HepG2 (cell line): ENCODE data around the gene SMTNL1. TPM values are rescaled to one million over a fixed set of nuclear protein-coding genes. Genes with fewer than 3 reads are reported as not detected.

Source experiments
- ATF7-NPFF ChIP-seq: sonication (generic); formaldehyde crosslinking; IDR thresholded peaks from 2 replicates; pipeline ENCODE4 v1.8.1; 2023; ENCODE audit warnings: mild to moderate bottlenecking, low read depth, missing genetic modification reagents, moderate library complexity
- CEBPG ChIP-seq: IDR thresholded peaks from 2 replicates; pipeline ENCODE4 v1.6.1; 2016
- CREB1 ChIP-seq, 2 experiments: fragments of 450-650 bp in 1 of 2; IDR thresholded peaks; 2 replicates each; pipeline ENCODE4 v1.6.1; 2016 to 2017; ENCODE audit warnings: control low read depth in 1 of 2, mild to moderate bottlenecking in 1 of 2, missing compliant biosample characterization in 1 of 2, missing genetic modification characterization in 1 of 2
- EZH2 ChIP-seq: conservative IDR thresholded peaks from 2 replicates; pipeline ENCODE4 v1.6.1; 2012; ENCODE audit warnings: mild to moderate bottlenecking, low read depth, low read length, moderate library complexity
- HDAC2 ChIP-seq: sonication (generic); formaldehyde crosslinking; IDR thresholded peaks from 2 replicates; pipeline ENCODE4 v1.4.0; 2020; ENCODE audit warnings: missing genetic modification reagents
- IRX3 ChIP-seq: sonication (generic); formaldehyde crosslinking; IDR thresholded peaks from 2 replicates; pipeline ENCODE4 v1.8.1; 2023; ENCODE audit warnings: mild to moderate bottlenecking, low read depth, missing genetic modification reagents, borderline replicate concordance
- NCOA5 ChIP-seq: sonication (generic); formaldehyde crosslinking; IDR thresholded peaks from 2 replicates; pipeline ENCODE4 v1.4.0; 2020; ENCODE audit warnings: missing genetic modification reagents
- PHF8 ChIP-seq: sonication (generic); formaldehyde crosslinking; IDR thresholded peaks from 2 replicates; pipeline ENCODE4 v1.5.0; 2020; ENCODE audit warnings: missing genetic modification reagents
- RFX3 ChIP-seq: IDR thresholded peaks from 2 replicates; pipeline ENCODE4 v1.6.1; 2016; ENCODE audit warnings: missing biosample characterization, missing genetic modification reagents
- TFDP2 ChIP-seq: sonication (generic); formaldehyde crosslinking; IDR thresholded peaks from 2 replicates; pipeline ENCODE4 v1.4.0; 2020; ENCODE audit warnings: missing genetic modification reagents
- ZFP62 ChIP-seq: sonication (generic); formaldehyde crosslinking; IDR thresholded peaks from 2 replicates; pipeline ENCODE4 v1.4.0; 2020; ENCODE audit warnings: missing genetic modification reagents
- ZNF501 ChIP-seq: sonication (generic); formaldehyde crosslinking; IDR thresholded peaks from 2 replicates; pipeline ENCODE4 v1.5.1; 2020; ENCODE audit warnings: mild to moderate bottlenecking, moderate library complexity, missing genetic modification reagents
- ZNF766 ChIP-seq: sonication (generic); formaldehyde crosslinking; IDR thresholded peaks from 2 replicates; pipeline ENCODE4 v1.5.0; 2020; ENCODE audit warnings: missing genetic modification reagents, borderline replicate concordance
- ZNF816 ChIP-seq: sonication (generic); formaldehyde crosslinking; IDR thresholded peaks from 2 replicates; pipeline ENCODE4 v1.8.0; 2022; ENCODE audit warnings: missing genetic modification reagents, mild to moderate bottlenecking, borderline replicate concordance
- ZNF891 ChIP-seq: sonication (generic); formaldehyde crosslinking; IDR thresholded peaks from 2 replicates; pipeline ENCODE4 v1.5.0; 2020; ENCODE audit warnings: mild to moderate bottlenecking, missing genetic modification reagents
- polyA plus RNA-seq, 8 experiments: library from polyadenylated mRNA; depleted of rRNA in 3 of 8; stranded (reverse) in 7 of 8; unstranded in 1 of 8; fragments of >200 nt; fragmentation: Illumina TruSeq in 4 of 8; extraction: Trizol in 4 of 8; gene quantifications; 2 replicates each; pipeline versions ENCODE4 v1.2.1 to v1.2.3, GENCODE V29; 2011 to 2016; ENCODE audit warnings: low read depth in 4 of 8, missing spikeins in 1 of 8, mixed read lengths in 1 of 8; ENCODE audit not compliant: insufficient read depth in 1 of 8
- total RNA-seq, 5 experiments: library from RNA; depleted of rRNA; stranded (reverse); fragments of >200 nt; fragmentation: Illumina TruSeq; extraction: Trizol; gene quantifications; 2 replicates each; pipeline ENCODE4 v1.2.3, GENCODE V29; 2016; ENCODE audit warnings: low read depth in 1 of 5
- TF ChIP-seq, protein P1 (sequence below): sonication (generic); formaldehyde crosslinking; IDR thresholded peaks from 2 replicates; pipeline ENCODE4 v1.4.0; 2020; ENCODE audit warnings: missing genetic modification reagents
- TF ChIP-seq, protein P2 (sequence below): sonication (generic); formaldehyde crosslinking; IDR thresholded peaks from 2 replicates; pipeline ENCODE4 v1.5.1; 2020; ENCODE audit warnings: mild to moderate bottlenecking, missing genetic modification reagents, moderate library complexity
- TF ChIP-seq, protein P3 (sequence below): sonication (generic); formaldehyde crosslinking; IDR thresholded peaks from 2 replicates; pipeline ENCODE4 v1.5.1; 2020; ENCODE audit warnings: missing genetic modification reagents, mild to moderate bottlenecking, borderline replicate concordance
- TF ChIP-seq, protein P4 (sequence below): sonication (generic); formaldehyde crosslinking; IDR thresholded peaks from 2 replicates; pipeline ENCODE4 v1.5.0; 2020; ENCODE audit warnings: mild to moderate bottlenecking, missing genetic modification reagents, borderline replicate concordance

The SMTNL1 gene
- total and polyA plus RNA-seq, 2 of the 13 experiments (the other 11 are each of a cell fraction or from before 2014, with no cell fraction given): 0.04 TPM; not detected in 1

DNA sequence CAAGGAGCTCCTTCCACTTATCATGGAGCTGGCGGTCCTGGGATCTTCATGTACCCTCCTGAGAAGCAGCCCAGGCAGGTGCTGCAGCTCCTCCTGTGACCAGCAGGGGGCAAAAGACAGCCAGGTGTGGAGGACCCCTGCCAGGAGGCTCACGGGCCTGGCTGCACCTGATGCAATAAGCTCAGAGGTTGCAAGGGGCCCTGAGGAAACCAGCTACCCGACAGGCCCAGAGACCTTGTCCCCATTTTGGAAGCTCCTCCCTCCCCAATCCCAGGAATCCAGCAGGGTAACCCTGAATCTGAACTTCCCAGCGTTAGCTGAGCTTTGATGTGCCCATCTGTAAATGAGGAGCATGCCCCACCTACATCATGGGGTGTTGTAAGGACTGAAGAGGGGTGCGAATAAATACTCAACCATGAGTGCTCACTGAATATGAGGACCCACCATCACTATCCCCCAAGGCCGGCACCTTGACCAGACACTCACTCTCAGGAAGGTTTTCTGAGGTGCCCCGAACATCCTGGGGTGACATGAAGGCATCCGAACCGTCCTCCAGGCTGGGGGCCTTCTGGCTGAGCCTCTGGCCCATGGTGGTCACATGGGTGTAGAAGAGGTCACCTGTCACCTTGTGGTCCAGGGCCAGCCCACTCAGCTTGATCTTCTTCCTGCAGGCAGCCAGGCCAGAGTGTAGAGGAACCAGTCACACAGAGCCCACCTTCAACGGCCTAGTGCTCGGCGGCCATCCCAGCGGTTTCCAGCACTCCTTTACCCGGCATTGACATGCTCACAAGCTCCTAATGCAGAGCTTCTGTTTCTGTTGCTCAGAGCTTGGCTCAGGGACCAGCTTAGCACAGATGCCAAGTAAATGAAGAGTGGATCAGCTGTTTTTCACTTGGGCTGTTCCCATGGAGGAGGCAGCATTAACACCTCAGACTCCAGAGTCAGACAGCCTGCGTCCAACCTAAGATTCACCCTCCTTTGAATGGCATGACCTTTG lies 43.6 kb upstream of the SMTNL1 start (continued):
- TF ChIP-seq ZNF891 (CRISPR knock-in tag): no peak
- TF ChIP-seq IRX3: no peak
- TF ChIP-seq CREB1 (IDR thresholded peaks at IDR 0.05): no peak
- no peak for TF ChIP-seq CREB1 (CRISPR knock-in tag; IDR thresholded peaks at IDR 0.05)
- no peak for TF ChIP-seq TFDP2 (CRISPR knock-in tag)
- no peak for TF ChIP-seq ZNF766 (CRISPR knock-in tag)
- TF ChIP-seq, protein P1, sequence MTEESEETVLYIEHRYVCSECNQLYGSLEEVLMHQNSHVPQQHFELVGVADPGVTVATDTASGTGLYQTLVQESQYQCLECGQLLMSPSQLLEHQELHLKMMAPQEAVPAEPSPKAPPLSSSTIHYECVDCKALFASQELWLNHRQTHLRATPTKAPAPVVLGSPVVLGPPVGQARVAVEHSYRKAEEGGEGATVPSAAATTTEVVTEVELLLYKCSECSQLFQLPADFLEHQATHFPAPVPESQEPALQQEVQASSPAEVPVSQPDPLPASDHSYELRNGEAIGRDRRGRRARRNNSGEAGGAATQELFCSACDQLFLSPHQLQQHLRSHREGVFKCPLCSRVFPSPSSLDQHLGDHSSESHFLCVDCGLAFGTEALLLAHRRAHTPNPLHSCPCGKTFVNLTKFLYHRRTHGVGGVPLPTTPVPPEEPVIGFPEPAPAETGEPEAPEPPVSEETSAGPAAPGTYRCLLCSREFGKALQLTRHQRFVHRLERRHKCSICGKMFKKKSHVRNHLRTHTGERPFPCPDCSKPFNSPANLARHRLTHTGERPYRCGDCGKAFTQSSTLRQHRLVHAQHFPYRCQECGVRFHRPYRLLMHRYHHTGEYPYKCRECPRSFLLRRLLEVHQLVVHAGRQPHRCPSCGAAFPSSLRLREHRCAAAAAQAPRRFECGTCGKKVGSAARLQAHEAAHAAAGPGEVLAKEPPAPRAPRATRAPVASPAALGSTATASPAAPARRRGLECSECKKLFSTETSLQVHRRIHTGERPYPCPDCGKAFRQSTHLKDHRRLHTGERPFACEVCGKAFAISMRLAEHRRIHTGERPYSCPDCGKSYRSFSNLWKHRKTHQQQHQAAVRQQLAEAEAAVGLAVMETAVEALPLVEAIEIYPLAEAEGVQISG (CRISPR knock-in tag): peak; percentile 91
- no peak for TF ChIP-seq RFX3 (CRISPR knock-in tag)
- peak; percentile 100 for TF ChIP-seq CEBPG (CRISPR knock-in tag)
- TF ChIP-seq, protein P2, sequence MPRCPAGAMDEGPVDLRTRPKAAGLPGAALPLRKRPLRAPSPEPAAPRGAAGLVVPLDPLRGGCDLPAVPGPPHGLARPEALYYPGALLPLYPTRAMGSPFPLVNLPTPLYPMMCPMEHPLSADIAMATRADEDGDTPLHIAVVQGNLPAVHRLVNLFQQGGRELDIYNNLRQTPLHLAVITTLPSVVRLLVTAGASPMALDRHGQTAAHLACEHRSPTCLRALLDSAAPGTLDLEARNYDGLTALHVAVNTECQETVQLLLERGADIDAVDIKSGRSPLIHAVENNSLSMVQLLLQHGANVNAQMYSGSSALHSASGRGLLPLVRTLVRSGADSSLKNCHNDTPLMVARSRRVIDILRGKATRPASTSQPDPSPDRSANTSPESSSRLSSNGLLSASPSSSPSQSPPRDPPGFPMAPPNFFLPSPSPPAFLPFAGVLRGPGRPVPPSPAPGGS (CRISPR knock-in tag): no peak
- no peak for TF ChIP-seq ATF7-NPFF (CRISPR knock-in tag)
- TF ChIP-seq ZFP62 (CRISPR knock-in tag): no peak
- TF ChIP-seq ZNF816: no peak
- TF ChIP-seq HDAC2 (CRISPR knock-in tag): 0 out of 2 replicates have a peak, but pooled peaks have one; percentile 29
- TF ChIP-seq EZH2: no peak
- TF ChIP-seq PHF8 (CRISPR knock-in tag): no peak
- TF ChIP-seq, protein P3, sequence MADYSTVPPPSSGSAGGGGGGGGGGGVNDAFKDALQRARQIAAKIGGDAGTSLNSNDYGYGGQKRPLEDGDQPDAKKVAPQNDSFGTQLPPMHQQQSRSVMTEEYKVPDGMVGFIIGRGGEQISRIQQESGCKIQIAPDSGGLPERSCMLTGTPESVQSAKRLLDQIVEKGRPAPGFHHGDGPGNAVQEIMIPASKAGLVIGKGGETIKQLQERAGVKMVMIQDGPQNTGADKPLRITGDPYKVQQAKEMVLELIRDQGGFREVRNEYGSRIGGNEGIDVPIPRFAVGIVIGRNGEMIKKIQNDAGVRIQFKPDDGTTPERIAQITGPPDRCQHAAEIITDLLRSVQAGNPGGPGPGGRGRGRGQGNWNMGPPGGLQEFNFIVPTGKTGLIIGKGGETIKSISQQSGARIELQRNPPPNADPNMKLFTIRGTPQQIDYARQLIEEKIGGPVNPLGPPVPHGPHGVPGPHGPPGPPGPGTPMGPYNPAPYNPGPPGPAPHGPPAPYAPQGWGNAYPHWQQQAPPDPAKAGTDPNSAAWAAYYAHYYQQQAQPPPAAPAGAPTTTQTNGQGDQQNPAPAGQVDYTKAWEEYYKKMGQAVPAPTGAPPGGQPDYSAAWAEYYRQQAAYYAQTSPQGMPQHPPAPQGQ (CRISPR knock-in tag): no peak
- TF ChIP-seq ZNF501 (CRISPR knock-in tag): no peak; the same call in 1 of the 2 replicates
- no peak for TF ChIP-seq NCOA5 (CRISPR knock-in tag)
- TF ChIP-seq, protein P4, sequence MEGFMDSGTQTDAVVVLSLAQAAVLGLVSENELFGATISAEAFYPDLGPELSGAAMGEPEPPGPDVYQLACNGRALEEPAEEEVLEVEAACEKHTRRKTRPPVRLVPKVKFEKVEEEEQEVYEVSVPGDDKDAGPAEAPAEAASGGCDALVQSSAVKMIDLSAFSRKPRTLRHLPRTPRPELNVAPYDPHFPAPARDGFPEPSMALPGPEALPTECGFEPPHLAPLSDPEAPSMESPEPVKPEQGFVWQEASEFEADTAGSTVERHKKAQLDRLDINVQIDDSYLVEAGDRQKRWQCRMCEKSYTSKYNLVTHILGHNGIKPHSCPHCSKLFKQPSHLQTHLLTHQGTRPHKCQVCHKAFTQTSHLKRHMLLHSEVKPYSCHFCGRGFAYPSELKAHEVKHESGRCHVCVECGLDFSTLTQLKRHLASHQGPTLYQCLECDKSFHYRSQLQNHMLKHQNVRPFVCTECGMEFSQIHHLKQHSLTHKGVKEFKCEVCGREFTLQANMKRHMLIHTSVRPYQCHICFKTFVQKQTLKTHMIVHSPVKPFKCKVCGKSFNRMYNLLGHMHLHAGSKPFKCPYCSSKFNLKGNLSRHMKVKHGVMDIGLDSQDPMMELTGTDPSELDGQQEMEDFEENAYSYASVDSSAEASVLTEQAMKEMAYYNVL (CRISPR knock-in tag): no peak
